ENCODE data around the gene LEKR1.

Gene LEKR1

GRCh38 chr3:157067114-157067513 is 241.0 kb downstream of the LEKR1 start:
- H3K4me1 ChIP-seq (ENCODE audit: control insufficient read depth, insufficient read depth, low read length) = no peaks in the 10 kb centered on the region; the same call in 1 of the 2 replicates
- TF ChIP-seq ZNF302 (tag by site-specific recombination; IDR thresholded peaks at IDR 0.05; ENCODE audit: low read depth) (no peak), WT1 (tag by site-specific recombination; IDR thresholded peaks at IDR 0.05) (no peak), ZEB2 (tag by site-specific recombination; IDR thresholded peaks at IDR 0.05) (no peak), ZNF549 (tag by site-specific recombination; IDR thresholded peaks at IDR 0.05) (no peak), ZNF404 (tag by site-specific recombination; IDR thresholded peaks at IDR 0.05) (no peak), ZNF274 (IDR thresholded peaks at IDR 0.05; ENCODE audit: low read length) (no peak), ZNF274 (tag by site-specific recombination; IDR thresholded peaks at IDR 0.05; ENCODE audit: borderline replicate concordance) (no peak), ZFP41 (tag by site-specific recombination; IDR thresholded peaks at IDR 0.05; ENCODE audit: borderline replicate concordance) (no peak)
- H3K36me3 ChIP-seq (ENCODE audit: control insufficient read depth in 2 of 2, insufficient read depth in 1 of 2, low read length in 2 of 2) = no peaks in the 10 kb centered on the region
- ChIA-PET CTCF (no interaction called here), POLR2A (no interaction called here)
- H3K27ac ChIP-seq (ENCODE audit: extremely low read depth, low read depth, low read length) = no peak overlapping the region
- H3K9me3 ChIP-seq (ENCODE audit: control insufficient read depth, insufficient read depth, low read depth, low read length) = no peaks in the 10 kb centered on the region
- no peak overlapping the region for H3K4me3 ChIP-seq (ENCODE audit: low read depth, low read length)

- no peak overlapping the region for H3K4me3 ChIP-seq (ENCODE audit: low read depth, low read length)
- CTCF ChIA-PET = no interaction called here
- H3K9me3 ChIP-seq (ENCODE audit: control insufficient read depth, insufficient read depth, low read depth, low read length) = no peaks in the 10 kb centered on the region
- H3K27ac ChIP-seq (ENCODE audit: extremely low read depth, low read depth, low read length) = no peak overlapping the region
- TF ChIP-seq SP7 (tag by site-specific recombination; IDR thresholded peaks at IDR 0.05) (no peak), ZNF132 (tag by site-specific recombination; IDR thresholded peaks at IDR 0.05; ENCODE audit: borderline replicate concordance) (no peak), ZNF704 (tag by site-specific recombination; IDR thresholded peaks at IDR 0.05) (no peak), ZNF266 (tag by site-specific recombination; IDR thresholded peaks at IDR 0.05; ENCODE audit: low read depth) (no peak)
- H3K4me1 ChIP-seq (ENCODE audit: control insufficient read depth, insufficient read depth, low read length) = no peaks in the 10 kb centered on the region
- H3K36me3 ChIP-seq (ENCODE audit: control insufficient read depth in 2 of 2, insufficient read depth in 1 of 2, low read length in 2 of 2) = no peaks in the 10 kb centered on the region
- POLR2A ChIA-PET = interaction anchor here (1.0 kb wide), 1 partner anchor 19 kb away, joined by 3 read pairs; no protein-coding TSS in a partner anchor
Observed at GRCh38 chr3:157069406-157069805, 243.3 kb downstream of the LEKR1 start.

GRCh38 chr3:157069846-157070677 is 243.9 kb downstream of the LEKR1 start:
- POLR2A ChIA-PET = interaction anchor here (0.7 to 1.0 kb wide), 2 partner anchors 18 to 230 kb away, joined by 3 to 4 read pairs; no protein-coding TSS in a partner anchor
- Histone ChIP-seq H3K4me1 (ENCODE audit: control insufficient read depth, insufficient read depth, low read length) (no peaks in the 10 kb centered on the region), H3K9me3 (ENCODE audit: control insufficient read depth, insufficient read depth, low read depth, low read length) (no peaks in the 10 kb centered on the region), H3K4me3 (ENCODE audit: low read depth, low read length) (no peak overlapping the region), H3K27ac (ENCODE audit: extremely low read depth, low read depth, low read length) (no peak overlapping the region), H3K36me3 (ENCODE audit: control insufficient read depth in 2 of 2, insufficient read depth in 1 of 2, low read length in 2 of 2) (no peaks in the 10 kb centered on the region)
- CTCF ChIA-PET = interaction anchor here (0.9 kb wide), 1 partner anchor 11 kb away, joined by 3 read pairs; no protein-coding TSS in a partner anchor
- TF ChIP-seq ZNF362 (tag by site-specific recombination; IDR thresholded peaks at IDR 0.05) (no peak), MYNN (tag by site-specific recombination; IDR thresholded peaks at IDR 0.05; ENCODE audit: borderline replicate concordance) (no peak), FEZF1 (tag by site-specific recombination; IDR thresholded peaks at IDR 0.05) (no peak), ZNF488 (tag by site-specific recombination; IDR thresholded peaks at IDR 0.05) (no peak), YY1 (tag by site-specific recombination; IDR thresholded peaks at IDR 0.05) (no peak), ZFP69B (tag by site-specific recombination; IDR thresholded peaks at IDR 0.05) (no peak), ZNF692 (tag by site-specific recombination; IDR thresholded peaks at IDR 0.05) (no peak), SP7 (tag by site-specific recombination; IDR thresholded peaks at IDR 0.05) (no peak), PRDM1 (tag by site-specific recombination; IDR thresholded peaks at IDR 0.05) (no peak), ZNF792 (tag by site-specific recombination; IDR thresholded peaks at IDR 0.05) (no peak), ZNF664 (tag by site-specific recombination; IDR thresholded peaks at IDR 0.05) (no peak), ZNF394 (tag by site-specific recombination; IDR thresholded peaks at IDR 0.05; ENCODE audit: borderline replicate concordance) (no peak), ZNF175 (tag by site-specific recombination; IDR thresholded peaks at IDR 0.05) (no peak), ZBTB1 (tag by site-specific recombination; IDR thresholded peaks at IDR 0.05) (no peak)
